Aorta (tissue), 5 donors: ENCODE results near the gene MAP3K4. TPM values are rescaled to one million over a fixed set of nuclear protein-coding genes. Genes with fewer than 3 reads are reported as not detected.

Experiments
- ATAC-seq: fragments of 200-7000 bp; cut with Tn5 transposase; one replicate; pipeline ENCODE4 v1.9.1; 2022; ENCODE audit warnings: moderate library complexity; ENCODE audit not compliant: low FRiP score
- DNase-seq, 2 donors: peaks; one replicate each; pipeline ENCODE4 v3.0.0-alpha.2; 2020
- H3K27ac ChIP-seq, 2 donors: one replicate each; pipeline ENCODE4 v1.5.1; 2013; ENCODE audit warnings: low read length in 2 of 2, mild to moderate bottlenecking in 2 of 2, moderate library complexity in 2 of 2, control low read depth in 1 of 2, inconsistent platforms in 1 of 2, low read depth in 1 of 2
- H3K27me3 ChIP-seq, 2 donors: one replicate each; pipeline ENCODE4 v1.6.1; 2013; ENCODE audit warnings: control low read depth in 1 of 2, low read length in 1 of 2, mild to moderate bottlenecking in 1 of 2, moderate library complexity in 1 of 2; ENCODE audit not compliant: insufficient read depth in 2 of 2, control insufficient read depth in 1 of 2
- H3K36me3 ChIP-seq, 2 donors: one replicate each; pipeline ENCODE4 v1.6.1; 2013; ENCODE audit warnings: control low read depth in 1 of 2, low read length in 1 of 2, mild to moderate bottlenecking in 1 of 2; ENCODE audit not compliant: insufficient read depth in 2 of 2, control insufficient read depth in 1 of 2
- H3K4me1 ChIP-seq, 2 donors: one replicate each; pipeline ENCODE4 v1.6.1; 2013; ENCODE audit warnings: low read length in 2 of 2, control low read depth in 1 of 2, mild to moderate bottlenecking in 1 of 2, moderate library complexity in 1 of 2; ENCODE audit not compliant: insufficient read depth in 2 of 2, control insufficient read depth in 1 of 2
- H3K4me3 ChIP-seq, 2 donors: one replicate each; pipeline ENCODE4 v1.5.1; 2013; ENCODE audit warnings: low read length in 2 of 2, control low read depth in 1 of 2, mild to moderate bottlenecking in 1 of 2
- H3K9me3 ChIP-seq: one replicate; pipeline ENCODE4 v1.6.1; 2013; ENCODE audit warnings: mild to moderate bottlenecking, low read length; ENCODE audit not compliant: control insufficient read depth
- WGBS, 2 donors: extraction: QIAGEN DNeasy Blood & Tissue Kit; methylation state at CpG; one replicate each; pipeline ENCODE4 v1.1.7; 2013; 5-methylcytosine and 5-hydroxymethylcytosine counted together
- intact Hi-C, 2 donors: fragments of 100-400 bp; cut with DNase I; formaldehyde crosslinking; loops; one replicate each; pipeline versions ENCODE4 v1.14.2 to v1.15.0; 2022
- polyA plus RNA-seq, 2 donors: library from polyadenylated mRNA; stranded (reverse); fragments of 200-250 nt; gene quantifications; one replicate each; pipeline ENCODE4 v1.2.3, GENCODE V29; 2013
- total RNA-seq, 2 donors: library from RNA; stranded (reverse); fragmentation: NEBNext Ultra II Directional; extraction: Animal tissue kit (Norgen Biotek cat#: 25700); gene quantifications; one replicate each; pipeline ENCODE4 v1.2.1, GENCODE V29; 2021
- donor health status: healthy with polysubstance abuse.
- donor health status: Bipolar disorder and iron deficiency.
- donor health status: DM: no; HTN: no; CAD: no.
- donor health status: DM: no; HTN: no; CAD: no.
- donor health status: DM: yes; HTN: yes; CAD: no.

Gene MAP3K4
- total and polyA plus RNA-seq, 4 donors: 5.3 to 63.7 (median 32.8) TPM

DNA sequence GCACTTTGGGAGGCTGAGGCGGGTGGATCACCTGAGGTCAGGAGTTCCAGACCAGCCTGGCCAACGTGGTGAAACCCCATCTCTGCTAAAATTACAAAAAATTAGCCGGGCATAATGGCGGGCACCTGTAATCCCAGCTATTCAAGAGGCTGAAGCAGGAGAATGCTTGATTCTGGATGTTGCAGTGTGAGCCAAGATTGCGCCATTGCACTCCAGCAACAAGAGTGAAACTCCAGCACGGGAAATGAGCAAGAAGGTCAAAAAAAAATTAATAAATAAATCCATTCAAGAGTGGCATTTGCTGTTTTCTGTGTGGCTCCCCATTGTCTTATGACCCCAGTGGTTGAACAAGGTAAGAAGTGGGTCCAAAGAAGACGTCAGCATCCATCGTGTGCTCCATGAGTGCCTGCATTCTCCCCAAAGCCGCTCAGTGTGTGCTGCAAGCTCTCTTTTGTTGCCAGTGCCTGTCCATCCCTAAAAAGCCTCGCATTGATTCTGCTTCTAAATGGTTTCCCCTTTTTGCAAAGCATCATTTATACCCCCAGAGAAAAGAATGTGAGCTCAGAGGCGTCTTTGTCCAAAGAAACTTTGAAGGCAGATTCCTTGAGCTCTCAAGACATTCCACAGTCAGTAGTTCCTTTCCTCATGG is 38.8 kb upstream of the MAP3K4 start:
- Histone ChIP-seq H3K9me3 (no peaks in the 10 kb centered on the region), H3K27me3 (no peaks in the 10 kb centered on the region), H3K4me1 (no peaks in the 10 kb centered on the region), H3K27ac (no peak overlapping the region), H3K36me3 (no peaks in the 10 kb centered on the region), H3K4me3 (no peak overlapping the region)
- ATAC-seq (no peak), DNase-seq (no peak)
- 67 to 75% methylated on average over 11 of the region's 11 CpGs for WGBS, 2 donors
- intact Hi-C loops: no loop called here

DNA sequence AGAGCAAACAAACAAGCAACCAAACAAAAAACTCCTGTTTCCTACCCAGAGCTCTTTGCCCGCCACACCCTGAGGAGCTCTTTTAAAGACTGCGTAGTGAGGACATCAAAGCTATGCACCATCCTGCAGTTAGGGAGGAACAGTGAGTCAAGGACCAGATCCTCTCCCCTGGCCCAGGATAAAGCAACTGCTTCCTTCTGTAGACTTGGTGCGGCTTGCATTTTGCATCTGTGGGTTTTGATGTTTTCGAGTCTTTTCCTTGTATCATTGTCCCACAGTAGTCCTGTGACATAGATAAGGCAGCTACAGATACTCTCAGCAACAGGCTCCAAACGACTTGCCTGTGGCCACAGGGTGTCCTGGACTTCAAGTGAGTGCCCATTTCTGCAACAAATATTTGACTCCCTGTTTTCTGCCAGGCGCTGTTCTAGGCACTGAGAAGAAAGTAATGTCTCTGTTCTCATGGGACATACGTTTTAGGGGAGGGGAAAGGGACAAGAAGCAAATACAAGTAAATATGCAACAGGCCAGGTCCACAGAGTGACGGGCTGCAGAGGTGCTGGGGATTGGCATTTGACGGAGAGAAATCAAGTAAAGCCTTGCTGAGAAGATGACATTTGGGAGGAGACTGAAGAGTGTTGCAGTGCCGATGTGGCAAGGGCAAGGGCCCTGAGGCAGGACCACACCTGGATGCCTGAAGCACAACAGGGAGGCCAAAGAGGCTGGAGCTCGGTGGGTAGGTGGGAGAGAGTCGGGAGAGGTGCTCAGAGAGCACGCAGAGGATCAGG is 35.9 kb upstream of the MAP3K4 start:
- ATAC-seq (no peak), DNase-seq (no peak)
- Histone ChIP-seq H3K4me1 (no peaks in the 10 kb centered on the region), H3K9me3 (no peaks in the 10 kb centered on the region), H3K36me3 (no peaks in the 10 kb centered on the region), H3K27ac (no peak overlapping the region), H3K27me3 (no peaks in the 10 kb centered on the region), H3K4me3 (no peak overlapping the region)
- intact Hi-C loops: no loop called here
- 90% methylated on average over 13 of the region's 13 CpGs for WGBS, 2 donors

DNA sequence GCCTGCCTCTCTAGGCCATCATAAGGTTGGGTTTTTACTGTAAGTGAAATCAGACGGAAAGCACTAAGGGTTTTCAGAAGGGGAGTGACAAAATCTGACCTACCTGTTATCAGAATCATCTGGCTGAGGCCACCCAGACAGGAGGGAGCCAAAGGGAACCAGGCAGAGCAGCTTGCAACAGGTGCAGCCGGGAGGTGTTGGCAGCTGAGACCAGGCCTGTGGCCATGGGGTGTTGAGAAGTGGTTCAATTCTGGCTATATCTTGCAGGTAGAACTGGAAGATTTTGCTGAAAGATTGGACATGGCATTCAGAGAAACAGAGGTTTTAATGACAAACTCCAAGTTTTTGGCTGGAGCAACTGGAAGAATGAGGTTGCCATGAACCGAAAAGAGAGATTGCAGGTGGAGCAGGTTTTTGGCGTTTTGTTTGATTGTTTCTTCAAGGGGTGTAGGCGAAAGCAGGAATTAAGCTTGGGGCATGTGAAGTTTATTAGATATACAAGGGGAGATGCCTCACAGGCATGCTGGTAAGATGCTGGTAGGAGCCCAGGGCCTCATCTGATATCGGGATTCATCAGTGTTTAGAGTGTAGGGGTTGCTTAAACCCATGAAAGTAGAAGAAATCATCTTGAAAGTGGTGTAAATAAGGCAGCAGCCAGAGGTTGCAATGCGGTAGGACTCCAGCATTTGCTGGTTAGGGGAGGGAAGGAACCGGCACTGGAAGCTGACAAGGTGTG is 35.1 kb upstream of the MAP3K4 start:
- Histone ChIP-seq H3K4me1 (no peaks in the 10 kb centered on the region), H3K36me3 (no peaks in the 10 kb centered on the region), H3K27ac (no peak overlapping the region), H3K4me3 (no peak overlapping the region), H3K27me3 (no peaks in the 10 kb centered on the region), H3K9me3 (no peaks in the 10 kb centered on the region)
- DNase-seq (no peak), ATAC-seq (no peak)
- 89 to 90% methylated on average over 8 of the region's 8 CpGs for WGBS, 2 donors
- intact Hi-C loops: no loop called here

DNA sequence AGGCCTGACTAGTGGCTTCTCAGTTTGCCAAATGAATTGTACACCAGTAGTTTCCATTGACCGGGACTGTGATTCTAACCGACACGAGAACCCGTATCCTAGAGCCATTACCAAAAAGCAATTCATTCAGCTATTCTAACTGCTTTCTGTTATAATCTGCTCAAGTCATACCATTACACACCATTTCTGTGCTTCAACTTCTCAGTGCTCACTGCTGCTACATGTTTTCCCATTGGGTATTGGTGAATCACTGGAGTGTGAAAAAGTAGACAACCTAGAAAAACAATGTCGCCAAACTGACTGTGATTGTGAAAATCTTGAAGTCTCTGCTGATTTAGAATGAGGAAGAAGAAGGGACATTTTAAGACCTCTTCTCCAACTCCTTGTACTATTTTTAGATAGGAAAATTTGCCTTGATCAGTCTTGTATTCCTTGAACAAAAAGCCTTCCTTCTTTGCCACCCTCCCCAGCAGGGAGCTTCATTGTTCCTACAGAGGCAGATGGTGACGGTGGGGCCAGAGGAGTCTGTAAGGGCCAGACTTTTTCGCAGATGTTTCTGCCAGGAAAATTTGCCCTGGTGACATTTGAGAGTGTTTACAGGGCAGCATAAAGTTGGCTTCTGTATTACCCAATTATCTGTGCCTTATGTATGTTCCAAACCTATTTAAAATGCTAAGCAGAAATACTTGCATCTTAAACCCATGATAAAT is 31.7 kb upstream of the MAP3K4 start:
- Histone ChIP-seq H3K27ac (no peak overlapping the region), H3K27me3 (no peaks in the 10 kb centered on the region), H3K4me1 (no peaks in the 10 kb centered on the region), H3K9me3 (no peaks in the 10 kb centered on the region), H3K4me3 (no peak overlapping the region), H3K36me3 (no peaks in the 10 kb centered on the region)
- 93 to 94% methylated on average over 7 of the region's 7 CpGs for WGBS, 2 donors
- no peak for DNase-seq
- intact Hi-C loops: no loop called here
- no peak for ATAC-seq

DNA sequence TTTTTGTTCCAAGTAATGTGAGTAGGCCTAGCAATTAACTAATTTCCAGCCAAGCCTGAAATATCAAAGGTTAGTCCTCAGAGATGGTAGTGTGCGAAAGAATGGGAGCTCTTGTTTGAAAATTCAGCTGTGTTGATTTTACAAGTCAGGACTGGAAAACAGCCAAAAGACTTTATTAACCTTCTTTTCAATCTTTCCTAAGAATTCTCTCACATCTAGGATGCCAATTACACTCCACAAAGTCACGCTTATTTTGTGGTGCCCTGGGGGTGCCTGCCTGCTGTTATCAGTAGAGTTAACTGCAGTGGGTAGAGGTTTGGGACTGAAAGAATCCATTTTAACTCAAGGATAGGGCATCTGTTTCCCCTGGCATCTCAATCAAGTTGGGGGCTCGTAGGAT is 30.7 kb upstream of the MAP3K4 start:
- Histone ChIP-seq H3K27me3 (no peaks in the 10 kb centered on the region), H3K36me3 (no peaks in the 10 kb centered on the region), H3K4me1 (no peaks in the 10 kb centered on the region), H3K27ac (no peak overlapping the region), H3K4me3 (no peak overlapping the region), H3K9me3 (no peaks in the 10 kb centered on the region)
- WGBS, 2 donors: 73 to 75% methylated on average over 3 of the region's 3 CpGs
- ATAC-seq (no peak), DNase-seq (no peak)
- intact Hi-C loops: no loop called here

DNA sequence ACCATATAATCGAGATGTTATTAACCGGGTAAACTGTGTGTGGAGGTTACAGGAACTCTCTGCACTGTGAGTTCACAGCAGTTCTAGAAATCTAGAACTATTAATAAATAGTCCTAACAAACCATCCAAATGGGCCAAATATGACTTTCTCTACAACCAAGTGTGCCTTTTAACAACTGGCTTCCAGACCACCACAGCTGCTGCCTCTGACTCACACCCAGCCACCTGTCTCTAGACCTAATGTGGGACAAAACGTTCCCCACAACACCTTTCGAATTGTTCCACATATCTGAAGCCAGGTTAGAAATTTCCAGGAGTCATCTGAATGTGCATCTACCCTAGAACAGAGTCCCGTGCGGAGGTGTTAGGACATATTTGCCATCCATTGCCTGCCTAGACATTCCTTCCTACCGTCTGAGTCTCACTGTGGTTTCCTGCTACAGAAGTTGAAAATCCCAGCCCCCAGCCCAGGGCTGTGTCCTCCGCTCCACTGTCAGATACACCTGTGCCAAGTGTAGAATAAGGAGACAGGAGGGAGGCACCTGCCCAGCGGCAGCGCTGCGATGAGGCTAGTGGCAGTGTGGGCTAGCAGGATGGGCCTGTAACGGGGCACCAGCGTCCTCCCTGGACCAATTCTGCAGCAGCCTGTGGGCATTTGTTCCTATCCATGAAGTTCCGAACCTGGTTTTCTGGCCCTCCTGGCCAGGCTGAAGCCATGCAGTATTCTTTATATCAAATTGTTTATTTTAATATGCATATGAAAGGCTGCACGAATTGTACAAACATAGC is 28.5 kb upstream of the MAP3K4 start:
- Histone ChIP-seq H3K4me1 (no peaks in the 10 kb centered on the region), H3K4me3 (no peak overlapping the region), H3K27ac (no peak overlapping the region), H3K36me3 (no peaks in the 10 kb centered on the region), H3K9me3 (no peaks in the 10 kb centered on the region), H3K27me3 (no peaks in the 10 kb centered on the region)
- 89 to 90% methylated on average over 15 of the region's 15 CpGs for WGBS, 2 donors
- DNase-seq: no peak
- ATAC-seq: no peak
- intact Hi-C loops: no loop called here

DNA sequence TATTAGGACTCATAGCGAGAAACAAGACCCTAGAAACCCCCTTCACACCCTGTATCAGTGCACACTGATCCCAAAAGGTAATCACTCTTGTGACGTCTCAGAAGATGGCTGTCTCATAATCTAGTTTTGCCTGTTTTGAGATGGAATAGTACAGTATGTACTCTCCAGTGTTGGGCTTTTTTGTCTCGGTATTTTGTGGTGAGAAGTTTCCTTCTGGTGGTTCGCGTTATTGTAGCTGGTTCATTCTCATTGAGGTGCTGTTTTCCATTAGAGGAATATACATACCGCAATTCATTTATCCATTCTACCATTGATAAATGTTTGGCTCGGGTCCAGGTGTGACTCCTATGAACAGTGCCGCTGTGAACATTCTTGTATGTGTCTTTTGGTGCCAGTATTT is 27.9 kb upstream of the MAP3K4 start:
- DNase-seq (no peak), ATAC-seq (no peak)
- Histone ChIP-seq H3K9me3 (no peaks in the 10 kb centered on the region), H3K4me3 (no peak overlapping the region), H3K36me3 (no peaks in the 10 kb centered on the region), H3K27me3 (no peaks in the 10 kb centered on the region), H3K4me1 (no peaks in the 10 kb centered on the region), H3K27ac (no peak overlapping the region)
- intact Hi-C loops: no loop called here
- WGBS, 2 donors: 58 to 62% methylated on average over 8 of the region's 8 CpGs

DNA sequence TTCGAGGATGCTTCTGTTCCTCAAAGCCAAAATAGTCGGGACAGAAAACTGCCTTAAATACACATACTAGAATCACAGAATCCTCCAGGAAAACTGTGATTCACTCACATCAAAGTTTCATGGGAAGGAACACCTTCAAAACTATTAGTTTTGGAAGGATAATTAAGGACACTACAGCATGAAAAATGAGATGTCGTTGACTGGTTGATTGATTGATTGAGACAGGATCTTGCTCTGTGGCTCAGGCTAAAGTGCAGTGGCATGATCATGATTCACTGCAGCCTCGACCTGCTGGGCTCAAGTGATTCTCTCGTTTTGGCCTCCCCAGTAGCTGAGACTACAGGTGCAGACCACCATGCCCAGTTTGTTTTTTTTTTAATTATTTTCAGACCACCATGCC is 25.7 kb upstream of the MAP3K4 start:
- Histone ChIP-seq H3K4me1 (no peaks in the 10 kb centered on the region), H3K9me3 (no peaks in the 10 kb centered on the region), H3K36me3 (no peaks in the 10 kb centered on the region), H3K4me3 (no peak overlapping the region), H3K27ac (no peak overlapping the region), H3K27me3 (no peaks in the 10 kb centered on the region)
- no peak for ATAC-seq
- 86 to 92% methylated on average over 5 of the region's 5 CpGs for WGBS, 2 donors
- intact Hi-C loops: no loop called here
- DNase-seq: no peak
